PC-3 (cell line): Measurements from ENCODE around the gene AGRP. TPM values are rescaled to one million over a fixed set of nuclear protein-coding genes. Genes with fewer than 3 reads are reported as not detected.

Experiments used
- ATAC-seq: fragments of 200-7000 bp; cut with Tn5 transposase; 2 replicates; pipeline ENCODE4 v1.9.1; 2020; ENCODE audit warnings: mild to moderate bottlenecking, moderate library complexity
- BruUV-seq: library from RNA; stranded (reverse); fragments of 400-500 nt; replicated peaks from 2 replicates; lab custom pipeline; 2021; lab: Mats Ljungman, UMichigan
- CTCF ChIA-PET: fragments of 300-600 bp; sonication (Branson Sonifier 250); formaldehyde crosslinking; loops from one replicate; lab custom pipeline; 2022; ENCODE audit warnings: antibody characterized with exemption; lab: Charles Lee
- POLR2A ChIA-PET: fragments of 300-600 bp; sonication (Branson Sonifier 250); formaldehyde crosslinking; loops from one replicate; lab custom pipeline; 2022; ENCODE audit warnings: antibody characterized with exemption; ENCODE audit not compliant: unreplicated experiment; lab: Charles Lee
- DNase-seq: peaks from one replicate; pipeline ENCODE4 v3.0.0-alpha.2; 2015
- H2AFZ ChIP-seq: fragments of 300-600 bp; sonication (generic); 2 replicates; pipeline ENCODE4 v1.6.0; 2016; ENCODE audit warnings: antibody characterized with exemption, low read length
- H3F3A ChIP-seq: fragments of 300-600 bp; sonication (generic); one replicate; pipeline ENCODE4 v1.6.0; 2017; ENCODE audit warnings: antibody characterized with exemption, low read length, control low read depth, mild to moderate bottlenecking; ENCODE audit not compliant: unreplicated experiment
- H3K27ac ChIP-seq: fragments of 300-600 bp; sonication (generic); 2 replicates; pipeline ENCODE4 v1.5.1; 2016; ENCODE audit warnings: mild to moderate bottlenecking, low read length
- H3K27me3 ChIP-seq: fragments of 300-600 bp; sonication (generic); 2 replicates; pipeline ENCODE4 v1.6.1; 2016; ENCODE audit warnings: low read length, mixed read lengths
- H3K36me3 ChIP-seq: fragments of 300-600 bp; sonication (generic); 2 replicates; pipeline ENCODE4 v1.6.1; 2016; ENCODE audit warnings: low read depth, mixed run types, low read length, mixed read lengths
- H3K4me1 ChIP-seq: fragments of 300-600 bp; sonication (generic); 2 replicates; pipeline ENCODE4 v1.5.1; 2016; ENCODE audit warnings: low read length; ENCODE audit not compliant: insufficient read depth
- H3K4me2 ChIP-seq: fragments of 300-600 bp; sonication (generic); 2 replicates; pipeline ENCODE4 v1.6.0; 2016; ENCODE audit warnings: low read length
- H3K4me3 ChIP-seq: fragments of 300-600 bp; sonication (generic); 2 replicates; pipeline ENCODE4 v1.5.1; 2016; ENCODE audit warnings: mild to moderate bottlenecking, low read length, mixed read lengths
- H3K79me2 ChIP-seq: fragments of 300-600 bp; sonication (generic); 2 replicates; pipeline ENCODE4 v1.6.1; 2017; ENCODE audit warnings: low read length, mixed read lengths
- H3K9ac ChIP-seq: fragments of 300-600 bp; sonication (generic); 2 replicates; pipeline ENCODE4 v1.6.0; 2016; ENCODE audit warnings: mild to moderate bottlenecking, low read length
- H3K9me2 ChIP-seq: fragments of 300-600 bp; sonication (generic); replicated peaks from 2 replicates; pipeline ENCODE4 v1.6.1; 2016; ENCODE audit warnings: mixed run types, low read length, mixed read lengths
- H3K9me3 ChIP-seq: fragments of 300-600 bp; sonication (generic); 2 replicates; pipeline ENCODE4 v1.6.1; 2016; ENCODE audit warnings: low read length, mixed read lengths
- H4K20me1 ChIP-seq: fragments of 300-600 bp; sonication (generic); 2 replicates; pipeline ENCODE4 v1.6.1; 2016; ENCODE audit warnings: low read length, mixed read lengths
- EZH2 ChIP-seq: fragments of 300-600 bp; sonication (generic); IDR thresholded peaks from one replicate; pipeline ENCODE4 v1.6.1; 2017; ENCODE audit warnings: antibody characterized with exemption, mild to moderate bottlenecking, low read length; ENCODE audit not compliant: unreplicated experiment
- EZH2phosphoT487 ChIP-seq: fragments of 300-600 bp; sonication (generic); IDR thresholded peaks from 2 replicates; pipeline ENCODE4 v1.6.1; 2018; ENCODE audit warnings: mild to moderate bottlenecking, antibody characterized with exemption, low read length, borderline replicate concordance
- intact Hi-C: fragments of 100-400 bp; cut with micrococcal nuclease; formaldehyde crosslinking; loops from 2 replicates; pipeline ENCODE4 v1.9.0; 2023
- total RNA-seq: library from RNA; depleted of rRNA; stranded (reverse); fragments of >200 nt; gene quantifications from 2 replicates; pipeline ENCODE4 v1.2.3, GENCODE V29; 2014
- TF ChIP-seq, protein P1 (sequence below): fragments of 300-600 bp; sonication (generic); conservative IDR thresholded peaks from 2 replicates; pipeline ENCODE4 v1.5.1; 2017; ENCODE audit warnings: antibody characterized with exemption, low read depth, mild to moderate bottlenecking, low read length

AGRP gene
- total RNA-seq, 1 experiment from 2014 or later, result not detected

- peak overlapping the region; percentile 84 for H3K9ac ChIP-seq
- no TSS peak for BruUV-seq
- DNase-seq (peak; percentile 33), ATAC-seq (peak; percentile 47)
- H3K27ac ChIP-seq, result peak overlapping the region; percentile 3
- no peaks in the 10 kb centered on the region for H3F3A ChIP-seq
- peak overlapping the region; percentile 96 for H3K4me2 ChIP-seq
- ChIA-PET CTCF (interaction anchor here (1.4 kb wide), 1 partner anchor 8 kb away, joined by 3 read pairs; no protein-coding TSS in a partner anchor), POLR2A (no interaction called here)
- peak overlapping the region; percentile 80 for H3K4me3 ChIP-seq
- H4K20me1 ChIP-seq, result peaks cover 6% of the 10 kb centered on the region; the same call in 1 of the 2 replicates
- intact Hi-C loops, result no loop called here
- H3K27me3 ChIP-seq, result no peaks in the 10 kb centered on the region
- no peaks in the 10 kb centered on the region for H3K36me3 ChIP-seq
- TF ChIP-seq EZH2, result no peak
- no peak for TF ChIP-seq EZH2phosphoT487
- TF ChIP-seq, protein P1, sequence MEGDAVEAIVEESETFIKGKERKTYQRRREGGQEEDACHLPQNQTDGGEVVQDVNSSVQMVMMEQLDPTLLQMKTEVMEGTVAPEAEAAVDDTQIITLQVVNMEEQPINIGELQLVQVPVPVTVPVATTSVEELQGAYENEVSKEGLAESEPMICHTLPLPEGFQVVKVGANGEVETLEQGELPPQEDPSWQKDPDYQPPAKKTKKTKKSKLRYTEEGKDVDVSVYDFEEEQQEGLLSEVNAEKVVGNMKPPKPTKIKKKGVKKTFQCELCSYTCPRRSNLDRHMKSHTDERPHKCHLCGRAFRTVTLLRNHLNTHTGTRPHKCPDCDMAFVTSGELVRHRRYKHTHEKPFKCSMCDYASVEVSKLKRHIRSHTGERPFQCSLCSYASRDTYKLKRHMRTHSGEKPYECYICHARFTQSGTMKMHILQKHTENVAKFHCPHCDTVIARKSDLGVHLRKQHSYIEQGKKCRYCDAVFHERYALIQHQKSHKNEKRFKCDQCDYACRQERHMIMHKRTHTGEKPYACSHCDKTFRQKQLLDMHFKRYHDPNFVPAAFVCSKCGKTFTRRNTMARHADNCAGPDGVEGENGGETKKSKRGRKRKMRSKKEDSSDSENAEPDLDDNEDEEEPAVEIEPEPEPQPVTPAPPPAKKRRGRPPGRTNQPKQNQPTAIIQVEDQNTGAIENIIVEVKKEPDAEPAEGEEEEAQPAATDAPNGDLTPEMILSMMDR, result no peak
- no peaks in the 10 kb centered on the region for H3K9me2 ChIP-seq
- peaks cover 42% of the 10 kb centered on the region for H3K79me2 ChIP-seq
- no peaks in the 10 kb centered on the region; the same call in 1 of the 2 replicates for H3K4me1 ChIP-seq
- no peaks in the 10 kb centered on the region for H3K9me3 ChIP-seq
- peak overlapping the region; percentile 71 for H2AFZ ChIP-seq
Observed at GRCh38 chr16:67528870-67529581, 45.7 kb upstream of the AGRP start.

- Histone ChIP-seq H3K27ac (peak within 1 kb of the TSS; percentile 3), H3K36me3 (no peaks in the 10 kb centered on the region), H2AFZ (peak within 1 kb of the TSS; percentile 71), H3K4me3 (peak within 1 kb of the TSS; percentile 80), H3F3A (no peaks in the 10 kb centered on the region), H3K9ac (peak within 1 kb of the TSS; percentile 84), H3K9me2 (no peaks in the 10 kb centered on the region), H3K9me3 (no peaks in the 10 kb centered on the region), H3K27me3 (no peaks in the 10 kb centered on the region), H3K4me2 (peak within 1 kb of the TSS; percentile 96), H4K20me1 (peaks cover 6% of the 10 kb centered on the region; the same call in 1 of the 2 replicates), H3K79me2 (peaks cover 40% of the 10 kb centered on the region), H3K4me1 (no peaks in the 10 kb centered on the region; the same call in 1 of the 2 replicates)
- DNase-seq (peak; percentile 28), ATAC-seq (peak; percentile 53; the same call in 1 of the 2 replicates)
- POLR2A ChIA-PET, result no interaction called here
- CTCF ChIA-PET, result no interaction called here
- BruUV-seq, result no TSS peak
- intact Hi-C loops, result no loop called here
- no peak for TF ChIP-seq EZH2phosphoT487
- TF ChIP-seq EZH2, result no peak
- TF ChIP-seq, protein P1, result no peak
Observed at GRCh38 chr16:67528222-67528869, 45.0 kb upstream of the AGRP start, which contains the start of gene RIPOR1. RIPOR1 (plus strand) TSS chr16:67528829; CDS start chr16:67538447, 9,618 bp downstream.
